ENCODE results near the gene SLC19A3.
"Not testable (repeated sequence)": the region's sequence is repeated elsewhere in the genome, so short reads cannot be mapped to it uniquely, and the experiment has no call there.

Gene SLC19A3

DNA sequence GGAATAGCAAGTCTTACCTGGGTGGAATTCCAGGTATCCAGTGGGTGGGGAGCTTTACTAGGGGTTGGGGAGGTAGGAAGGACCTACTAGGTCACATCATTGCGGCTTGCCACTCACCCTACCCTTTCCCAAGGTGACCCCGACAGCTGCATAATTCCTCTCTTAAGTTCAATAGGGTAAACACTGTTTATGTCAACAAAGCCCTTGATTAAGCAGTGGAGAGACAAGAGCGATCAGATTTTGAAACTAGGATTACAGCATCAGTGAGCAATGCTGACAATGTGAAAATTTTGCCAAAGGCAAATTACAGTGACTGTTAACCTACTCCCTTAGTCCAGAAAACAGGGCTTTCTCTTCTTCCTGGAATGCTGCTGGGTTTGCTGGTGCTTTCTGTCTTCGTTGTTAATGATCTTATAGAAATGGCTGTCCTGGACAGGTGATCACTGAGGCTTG, 14.5 kb downstream of the SLC19A3 start:
- DNase-seq (ENCODE audit: low spot score): no peak

DNA sequence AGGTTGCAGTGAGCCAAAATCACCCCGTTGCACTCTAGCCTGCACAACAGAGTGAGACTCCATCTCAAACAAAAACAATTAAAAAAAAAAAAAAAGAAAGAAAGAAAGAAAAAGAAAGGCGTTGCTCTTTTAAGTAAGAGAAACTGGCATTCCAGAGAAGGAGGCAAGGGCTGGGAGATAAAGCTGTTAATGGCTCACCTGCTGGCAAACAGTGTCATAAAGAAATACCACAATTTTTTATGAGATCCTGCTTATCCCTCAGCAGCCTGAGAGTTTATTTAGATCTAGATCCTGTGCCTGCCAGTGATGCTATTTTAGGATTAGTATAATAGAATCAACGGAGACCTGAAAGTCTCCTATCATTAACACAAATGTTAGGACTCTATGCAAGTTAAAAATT, 16.3 kb downstream of the SLC19A3 start:
- DNase-seq (ENCODE audit: low spot score): no peak

DNA sequence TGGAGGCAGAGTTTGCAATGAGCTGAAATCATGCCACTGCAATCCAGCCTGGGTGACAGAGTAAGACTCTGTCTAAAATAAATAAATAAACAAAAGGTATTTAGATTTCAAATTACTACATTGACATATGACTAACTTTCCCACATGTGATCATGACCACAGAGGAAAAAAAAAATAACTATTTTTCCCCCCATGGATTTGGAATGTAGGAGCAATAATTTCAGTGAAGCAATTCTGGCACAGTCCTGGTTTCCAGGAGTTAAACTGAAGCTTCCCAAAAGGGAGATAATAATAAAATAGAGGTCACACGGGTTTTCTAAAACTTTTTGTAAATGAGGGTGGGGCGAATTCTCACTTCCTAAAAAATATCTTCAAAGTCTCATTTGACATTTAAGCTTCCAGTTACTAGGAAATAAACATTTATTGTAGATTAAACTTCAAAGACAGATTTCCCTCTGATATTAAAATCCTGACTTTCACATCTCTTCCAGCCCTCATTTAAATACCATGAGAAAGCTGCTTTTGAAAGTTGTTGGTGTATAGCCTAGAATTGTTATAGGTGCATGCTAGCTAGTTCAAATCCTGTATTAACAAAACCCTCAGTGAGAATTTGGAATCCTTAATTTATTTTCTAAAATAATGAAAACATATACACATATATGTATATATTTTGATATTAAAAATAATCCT, 20.7 kb downstream of the SLC19A3 start:
- DNase-seq (ENCODE audit: low spot score): no peak

DNA sequence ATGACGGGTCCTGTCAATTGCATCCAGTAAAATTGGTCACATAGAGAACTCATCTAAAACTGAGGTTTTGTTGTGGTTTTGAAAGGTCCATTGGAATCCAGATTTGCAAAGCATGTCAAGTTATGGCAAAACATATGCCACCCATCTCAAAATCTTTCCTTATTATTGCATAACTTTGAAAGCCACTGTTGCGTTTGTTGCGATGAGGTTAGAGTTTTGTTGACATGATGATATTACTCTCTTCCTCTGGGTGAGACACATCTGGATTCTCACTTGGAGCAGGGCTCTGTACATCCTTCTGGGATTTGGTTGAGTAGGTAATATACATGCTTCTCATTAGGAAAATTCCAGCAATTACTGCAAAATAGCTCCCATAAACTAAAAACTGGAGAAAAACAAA, 30.6 kb downstream of the SLC19A3 start:
- no peak for DNase-seq (ENCODE audit: low spot score)

DNA sequence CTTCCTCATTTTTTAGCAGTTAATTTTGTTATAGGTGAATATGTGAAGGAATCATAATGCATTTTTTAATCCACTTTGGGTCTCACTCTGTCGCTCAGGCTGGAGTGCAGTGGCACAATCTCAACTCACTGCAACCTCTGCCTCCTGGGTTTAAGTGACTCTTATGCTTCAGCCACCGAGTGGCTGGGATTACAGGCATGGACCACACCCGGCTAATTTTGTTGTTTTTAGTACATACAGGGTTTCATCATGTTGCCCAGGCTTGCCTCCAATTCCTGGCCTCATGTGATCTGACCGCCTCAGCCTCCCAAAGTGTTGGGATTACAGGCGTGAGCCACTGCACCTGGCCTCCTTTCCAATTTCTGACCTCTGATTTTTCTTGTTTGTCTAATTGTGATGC, 33.6 kb downstream of the SLC19A3 start:
- no peak for DNase-seq (ENCODE audit: low spot score)

DNA sequence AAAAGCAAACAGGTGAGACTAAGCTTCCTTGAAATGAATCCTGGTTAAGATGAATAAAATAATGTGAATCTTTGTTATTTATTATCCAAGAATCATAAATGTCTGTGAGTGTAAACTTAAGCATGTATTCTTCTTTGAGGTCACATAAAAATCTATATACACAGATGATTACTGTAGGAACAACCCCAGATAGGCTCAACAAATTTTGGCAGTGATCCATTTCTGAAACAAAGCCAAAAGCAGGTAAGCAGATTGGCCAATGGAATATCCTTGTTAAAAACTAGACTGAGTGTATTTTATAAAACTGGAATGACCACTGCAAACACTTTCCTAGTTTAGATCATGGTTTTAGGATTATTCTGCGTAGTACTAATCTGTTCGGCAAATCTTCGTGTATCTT, 39.9 kb downstream of the SLC19A3 start:
- DNase-seq (ENCODE audit: low spot score): no peak

DNA sequence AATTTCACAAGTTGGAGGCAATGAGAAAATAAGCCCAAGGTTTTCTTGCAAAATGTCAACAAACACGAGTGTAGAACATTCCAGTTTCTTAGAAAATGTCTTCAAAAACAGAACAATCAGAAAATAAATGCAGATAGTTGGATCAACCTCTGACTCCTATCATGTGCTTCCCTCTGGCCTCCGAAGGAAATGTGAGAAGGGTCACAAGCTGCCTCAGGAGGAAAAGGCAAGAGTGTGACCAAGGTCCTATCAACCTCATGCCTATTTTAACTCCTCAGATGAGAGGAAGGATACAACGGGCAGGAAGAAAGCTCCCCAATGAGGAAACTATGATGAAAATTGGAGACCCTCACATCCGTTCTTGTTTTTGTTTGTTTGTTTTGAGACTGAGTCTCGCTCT, 43.3 kb downstream of the SLC19A3 start:
- no peak for DNase-seq (ENCODE audit: low spot score)

DNA sequence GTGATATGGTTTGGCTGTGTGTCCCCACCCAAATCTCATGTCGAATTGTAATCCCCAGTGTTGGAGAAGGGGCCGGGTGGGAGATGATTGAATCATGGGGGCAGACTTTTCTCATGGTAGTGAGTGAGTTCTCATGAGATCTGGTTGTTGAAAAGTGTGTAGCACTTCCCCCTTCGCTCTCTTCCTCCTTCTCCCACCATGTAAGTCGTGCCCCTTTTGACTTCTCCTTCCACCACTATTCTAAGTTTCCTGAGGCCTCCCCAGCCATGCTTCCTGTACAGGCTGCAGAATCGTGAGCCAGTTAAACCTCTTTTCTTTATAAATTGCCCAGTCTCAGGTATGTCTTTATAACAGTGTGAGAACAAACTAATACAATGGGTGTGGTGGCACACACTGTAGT, 44.2 kb downstream of the SLC19A3 start:
- not testable (repeated sequence) for DNase-seq (ENCODE audit: low spot score)

DNA sequence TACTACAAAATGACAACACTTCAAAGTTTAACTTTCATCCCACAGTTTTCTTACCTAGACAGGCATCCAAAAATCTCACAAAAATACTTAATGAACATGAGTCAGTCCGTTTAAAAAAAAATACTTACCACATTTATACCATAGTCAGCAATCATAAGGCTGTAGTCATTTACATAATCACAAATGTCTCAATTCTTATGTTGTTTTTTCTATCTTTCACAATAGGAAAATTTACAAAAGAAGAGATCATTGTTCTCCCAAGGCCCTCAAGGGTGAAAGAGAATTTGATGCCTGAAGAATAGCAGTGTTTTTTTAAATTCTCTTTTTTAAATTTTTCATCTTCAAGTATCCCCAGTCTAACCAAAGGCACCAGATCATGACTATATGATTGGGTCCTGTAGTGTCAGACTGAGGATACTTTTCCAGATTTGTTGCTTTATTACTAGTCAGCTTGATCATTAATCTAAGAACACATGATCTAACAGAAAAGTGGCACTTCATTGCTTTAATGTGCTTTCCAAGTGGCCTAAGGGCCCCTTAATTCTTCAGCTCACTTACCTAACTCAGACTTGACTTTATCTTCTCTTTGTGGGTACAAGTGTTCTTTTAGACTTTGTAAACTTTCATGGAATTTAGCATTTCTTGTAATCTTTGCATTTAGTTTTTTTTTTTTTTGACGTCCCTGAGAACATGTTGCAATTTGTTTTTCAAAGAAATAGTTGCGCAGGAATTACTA, 46.5 kb downstream of the SLC19A3 start:
- DNase-seq (ENCODE audit: low spot score): no peak

DNA sequence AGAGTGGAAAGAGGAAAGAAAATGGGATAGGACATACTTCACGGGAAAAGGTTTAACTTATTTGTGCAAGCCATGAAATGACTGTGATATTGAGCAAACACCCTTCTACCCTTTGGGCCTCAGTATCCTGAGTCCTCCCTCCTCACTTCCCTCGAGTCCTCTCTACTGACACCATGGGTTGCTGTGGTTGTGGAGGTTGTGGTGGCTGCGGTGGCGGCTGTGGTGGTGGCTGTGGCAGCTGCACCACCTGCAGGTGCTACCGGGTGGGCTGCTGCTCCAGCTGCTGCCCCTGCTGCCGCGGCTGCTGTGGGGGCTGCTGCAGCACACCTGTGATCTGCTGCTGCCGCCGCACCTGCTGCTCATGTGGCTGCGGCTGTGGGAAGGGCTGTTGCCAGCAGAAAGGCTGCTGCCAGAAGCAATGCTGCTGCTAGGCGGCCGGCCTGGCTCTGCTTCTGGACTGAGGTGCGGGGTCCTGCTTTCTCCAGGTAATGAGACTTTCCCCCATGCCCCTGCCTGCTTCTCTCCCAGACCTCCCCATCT, 51.1 kb downstream of the SLC19A3 start, which contains the start of gene SCYGR5:
SCYGR5 (plus strand) TSS at position 174 of the 540 bp plus-strand sequence; CDS start at position 174, 0 bp downstream.
- not testable (repeated sequence) for DNase-seq (ENCODE audit: low spot score)

DNA sequence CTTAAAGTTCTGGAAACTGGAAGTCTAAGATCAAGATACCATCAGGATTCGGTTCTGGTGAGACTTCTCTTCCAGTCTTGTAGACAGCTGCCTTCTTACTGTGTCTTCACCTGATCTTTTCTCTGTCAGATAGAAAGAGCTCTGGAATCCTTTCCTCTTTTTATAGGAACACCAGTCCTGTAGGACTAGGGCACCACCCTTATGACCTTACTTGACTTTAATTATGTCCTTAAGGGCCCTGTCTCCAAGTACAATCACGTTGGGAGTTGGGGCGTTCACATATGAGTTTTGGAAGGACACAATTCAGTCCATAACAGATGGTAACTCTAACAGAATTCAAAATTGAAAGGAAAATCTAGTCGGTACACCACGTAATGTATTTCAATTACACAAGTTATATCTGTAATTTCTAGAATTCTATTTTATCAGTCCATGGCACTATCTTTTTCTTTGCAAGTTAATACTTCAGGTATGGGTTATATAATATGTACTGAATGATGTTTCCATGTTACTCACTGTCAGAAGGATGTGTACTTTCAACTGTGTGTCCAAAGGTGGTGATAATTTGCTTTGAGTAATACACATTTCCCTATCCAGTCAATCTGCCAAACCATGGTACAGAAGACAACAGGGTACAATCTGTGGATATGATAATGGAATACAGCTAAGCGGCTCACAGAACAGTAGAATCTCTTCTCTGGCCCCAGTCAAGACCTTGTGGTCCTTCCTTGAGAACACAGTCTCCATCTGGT, 52.5 kb downstream of the SLC19A3 start:
- DNase-seq (ENCODE audit: low spot score): no peak

DNA sequence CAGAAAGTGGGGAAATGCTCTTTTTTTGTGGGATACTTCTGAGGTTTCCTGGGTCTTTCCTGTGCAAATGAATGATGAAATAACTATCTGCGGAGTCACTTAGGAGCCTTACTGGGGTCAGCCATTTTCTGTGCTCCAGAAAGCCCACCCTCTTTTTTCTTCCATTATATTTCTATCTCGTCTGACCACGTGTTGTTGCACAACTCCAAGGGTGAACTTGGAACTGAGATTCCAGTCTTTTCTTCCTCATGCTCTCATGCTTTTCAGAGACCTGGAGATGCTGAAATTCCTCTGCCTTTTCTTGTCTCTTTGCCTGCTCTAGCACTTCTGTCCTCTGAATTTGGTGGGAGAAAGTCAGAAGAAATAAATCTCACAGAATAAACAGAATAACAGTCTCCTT, 56.0 kb downstream of the SLC19A3 start:
- DNase-seq (ENCODE audit: low spot score): no peak

DNA sequence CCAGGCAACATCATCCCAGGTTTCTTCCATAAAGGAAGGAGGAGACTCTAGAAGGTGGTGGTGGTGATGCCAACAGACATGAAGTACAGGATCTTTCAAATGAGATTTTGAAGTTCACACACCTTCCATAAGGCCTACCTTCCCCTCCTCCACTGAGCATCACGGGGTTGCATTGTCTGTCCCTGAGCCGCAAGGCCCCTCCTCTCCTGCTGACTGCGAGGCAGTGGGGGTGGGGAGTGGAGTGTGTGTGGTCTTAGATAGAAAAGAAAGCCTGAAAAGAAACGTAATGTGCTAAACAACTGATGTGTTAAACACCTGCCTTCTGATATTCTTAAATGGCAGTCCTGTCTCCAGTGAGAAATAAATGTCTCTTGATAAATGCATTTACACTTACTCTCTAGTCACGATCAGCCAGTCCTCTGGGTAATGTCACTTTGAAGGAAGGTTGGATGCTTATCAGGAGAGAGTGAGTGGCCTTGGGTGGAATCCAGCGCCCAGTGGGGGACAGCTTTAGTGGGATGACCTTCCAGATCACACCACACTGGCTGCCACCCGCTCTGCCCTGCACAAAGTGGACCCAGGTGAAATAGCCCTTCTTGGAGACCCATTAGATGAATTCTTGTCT, 56.7 kb downstream of the SLC19A3 start:
- DNase-seq (ENCODE audit: low spot score): no peak

DNA sequence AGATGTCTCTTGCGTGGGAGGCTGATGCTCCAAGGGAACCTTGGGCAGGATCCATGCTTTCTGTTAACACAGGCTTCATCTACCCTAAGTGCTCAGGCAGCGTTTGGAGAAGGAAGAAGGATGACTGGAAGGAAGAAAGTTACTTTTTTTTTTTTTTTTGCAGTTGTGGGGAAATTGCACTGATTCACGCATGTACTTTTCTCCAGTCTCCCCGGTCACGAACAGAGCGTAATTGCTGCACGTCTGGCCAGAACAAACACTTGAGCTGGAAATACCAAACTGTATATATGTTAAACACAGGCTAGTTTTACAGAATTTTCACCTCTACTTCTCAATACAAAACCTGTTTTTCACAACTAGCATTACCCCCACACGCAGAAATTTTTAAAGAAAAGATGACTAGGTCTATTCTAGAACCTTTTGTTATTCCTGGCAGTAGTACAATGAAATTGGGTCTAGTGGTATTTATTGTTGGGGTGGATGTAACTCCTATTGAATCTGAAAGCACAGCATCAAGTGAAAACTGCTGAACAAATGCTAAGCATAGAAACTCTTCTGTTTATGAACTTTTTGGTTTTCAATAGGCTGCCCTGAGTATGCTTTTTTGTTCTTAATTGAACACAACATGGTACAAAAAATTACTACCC, 60.5 kb downstream of the SLC19A3 start:
- no peak for DNase-seq (ENCODE audit: low spot score)

DNA sequence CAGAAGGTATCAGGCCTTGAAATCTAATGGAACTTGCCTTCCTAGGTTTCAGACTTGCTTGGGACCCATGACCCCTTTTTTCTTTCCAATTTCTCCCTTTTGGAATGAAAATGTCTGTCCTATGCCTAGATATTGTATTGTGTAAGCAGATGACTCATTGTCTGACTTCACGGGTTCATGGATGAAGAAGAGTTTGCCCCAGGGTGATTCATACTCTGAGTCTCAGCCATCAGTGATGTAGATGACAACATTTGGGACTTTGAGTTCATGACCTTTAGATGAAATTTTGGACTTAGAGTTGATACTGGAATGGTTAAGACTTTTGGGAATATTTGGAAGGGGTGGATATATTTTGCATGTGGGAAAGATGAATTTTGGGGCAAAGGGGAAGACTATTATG, 62.4 kb downstream of the SLC19A3 start:
- DNase-seq (ENCODE audit: low spot score): no peak

DNA sequence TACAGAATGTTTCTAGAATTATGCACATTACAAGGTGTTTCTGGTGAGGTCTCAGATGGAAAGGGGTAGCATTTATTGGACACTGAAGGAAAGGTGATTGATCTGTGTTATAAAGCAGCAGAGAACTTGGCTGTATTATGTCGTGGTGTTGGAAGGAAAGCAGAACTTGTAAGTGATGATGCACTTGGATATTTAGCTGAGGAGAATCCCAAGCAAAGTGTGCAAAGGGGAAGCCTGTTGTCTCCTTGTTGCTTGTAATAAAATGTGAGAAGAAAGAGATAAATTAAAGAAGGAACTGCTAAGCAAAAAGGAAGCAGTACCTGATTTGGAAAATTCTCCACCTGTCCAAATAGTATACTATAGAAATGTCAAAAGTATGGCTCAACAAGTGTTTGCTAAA, 63.4 kb downstream of the SLC19A3 start:
- DNase-seq (ENCODE audit: low spot score): no peak

DNA sequence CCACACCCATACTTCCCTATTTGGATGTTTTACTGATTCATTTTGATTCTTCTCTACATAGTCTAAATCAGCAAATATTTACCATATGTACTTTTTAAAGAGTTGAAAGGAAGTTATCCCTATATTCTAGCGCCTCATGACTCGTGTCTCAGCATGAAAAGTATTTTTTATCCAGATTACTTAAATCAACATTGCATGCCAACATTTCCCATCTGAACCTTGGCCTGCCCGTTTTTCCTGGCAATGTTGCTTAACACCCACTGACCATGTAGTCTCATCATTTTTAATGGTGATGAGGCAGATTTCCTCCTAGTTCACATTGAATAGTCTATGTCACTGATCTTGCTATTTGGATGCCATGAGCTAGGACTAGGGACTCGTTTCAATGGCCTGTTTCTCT, 64.4 kb downstream of the SLC19A3 start:
- no peak for DNase-seq (ENCODE audit: low spot score)

DNA sequence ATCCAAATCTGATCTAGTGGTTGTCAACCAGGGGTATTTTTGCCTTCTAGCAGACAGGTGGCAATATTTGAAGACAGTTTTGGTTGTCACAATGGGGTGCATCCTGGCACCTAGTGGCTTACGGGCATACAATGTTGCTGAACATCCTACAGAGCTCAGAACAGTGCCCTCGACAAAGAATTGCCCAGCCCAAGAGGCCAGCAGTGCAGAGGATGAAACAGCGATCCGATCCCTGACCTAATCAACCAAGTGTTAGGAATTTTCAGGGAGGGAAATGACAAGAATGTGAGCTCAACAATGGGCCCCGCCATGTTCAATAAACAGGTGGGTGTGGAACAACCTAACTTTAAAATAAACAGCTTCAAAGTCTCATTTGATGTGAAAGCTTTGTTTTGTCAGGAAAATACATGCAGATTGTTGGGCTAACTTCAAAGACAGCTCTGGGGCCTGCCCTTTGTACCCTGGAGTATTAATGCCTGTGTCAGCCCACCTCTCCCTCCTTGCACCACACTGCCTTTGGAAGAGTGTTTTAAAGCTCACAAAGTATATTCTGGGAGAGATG, 73.8 kb downstream of the SLC19A3 start:
- DNase-seq (ENCODE audit: low spot score): peak; percentile 1

DNA sequence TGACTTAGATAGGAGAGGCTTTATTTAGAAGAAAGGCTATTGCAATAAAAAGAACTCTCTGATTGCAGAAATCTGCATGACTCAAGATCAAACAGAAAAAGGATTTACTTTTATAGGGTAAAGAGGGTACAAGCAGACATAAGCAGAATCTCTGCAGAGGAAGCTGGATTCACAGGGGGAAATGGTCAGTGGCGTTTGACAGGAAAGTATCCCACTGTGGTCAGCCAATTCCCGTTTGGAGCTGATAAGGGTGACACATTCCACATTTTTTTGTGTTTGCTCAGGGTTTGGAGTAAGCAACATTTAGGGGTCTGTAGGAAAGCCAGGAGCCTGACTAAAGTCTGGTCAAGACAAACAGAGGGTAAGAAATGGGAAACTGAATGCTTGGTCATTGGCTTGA, 75.2 kb downstream of the SLC19A3 start:
- no peak for DNase-seq (ENCODE audit: low spot score)

DNA sequence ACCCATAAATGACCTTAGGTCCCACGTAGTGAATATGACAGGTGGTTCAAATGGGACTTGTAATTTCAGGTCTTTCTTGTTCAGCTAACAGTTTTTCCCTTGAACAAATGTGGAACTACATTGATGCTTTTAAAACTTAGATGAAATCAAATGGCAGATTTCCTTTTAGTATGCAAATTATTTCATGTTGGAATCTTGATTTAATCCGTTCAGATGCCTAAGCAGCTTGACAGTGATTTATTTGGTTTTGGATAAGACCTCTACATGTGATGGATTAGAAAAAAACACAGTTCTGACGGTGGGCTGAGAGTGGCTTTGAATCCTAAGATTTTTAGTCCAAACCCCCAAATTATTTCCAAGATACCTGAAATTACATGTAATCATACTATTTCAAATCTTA, 83.6 kb downstream of the SLC19A3 start:
- no peak for DNase-seq (ENCODE audit: low spot score)

Data from globus pallidus (tissue), 1 donor.